CD4-positive, CD25-positive, alpha-beta regulatory T cell (primary cell): Measurements from ENCODE around the gene RPL3. TPM values are rescaled to one million over a fixed set of nuclear protein-coding genes. Genes with fewer than 3 reads are reported as not detected.

Experiments used
- ATAC-seq, 2 donors: fragments of 150-1000 bp; cut with Tn5 transposase; one replicate each; pipeline ENCODE4 v1.10.0; 2021; ENCODE audit warnings: low read depth in 2 of 2, moderate number of reproducible peaks in 2 of 2, moderate library complexity in 1 of 2
- DNase-seq, 3 donors: peaks; one replicate each; pipeline versions ENCODE4 v3.0.0 to v3.0.0-alpha.2; 2012 to 2022; ENCODE audit warnings: mixed read lengths in 1 of 3
- H3K27ac ChIP-seq: one replicate; pipeline ENCODE4 v1.7.0; 2013; ENCODE audit warnings: mild to moderate bottlenecking, low read length; ENCODE audit not compliant: insufficient read depth, poor library complexity, severe bottlenecking
- H3K27me3 ChIP-seq: one replicate; pipeline ENCODE4 v1.7.0; 2013; ENCODE audit warnings: low read length; ENCODE audit not compliant: control insufficient read depth, insufficient read depth
- H3K36me3 ChIP-seq: one replicate; pipeline ENCODE4 v1.7.0; 2013; ENCODE audit warnings: mild to moderate bottlenecking, low read length, moderate library complexity; ENCODE audit not compliant: control insufficient read depth, insufficient read depth
- H3K4me1 ChIP-seq: 2 replicates; pipeline ENCODE4 v1.7.0; 2013; ENCODE audit warnings: mild to moderate bottlenecking, low read length; ENCODE audit not compliant: insufficient read depth, control insufficient read depth, poor library complexity, severe bottlenecking
- H3K4me3 ChIP-seq: one replicate; pipeline ENCODE4 v1.7.0; 2013; ENCODE audit warnings: low read depth, mild to moderate bottlenecking, low read length, moderate library complexity
- H3K9me3 ChIP-seq, 2 experiments: 1 replicate in 1 of 2; 2 replicates in 1 of 2; pipeline ENCODE4 v1.7.0; 2013; ENCODE audit warnings: low read length in 2 of 2, mild to moderate bottlenecking in 1 of 2, moderate library complexity in 1 of 2; ENCODE audit not compliant: control insufficient read depth in 2 of 2
- H3K27ac Mint-ChIP-seq, 3 donors: one replicate each; pipeline ENCODE4 v1.8.0; 2020 to 2022; ENCODE audit warnings: mild to moderate bottlenecking in 3 of 3, mixed read lengths in 3 of 3, moderate library complexity in 2 of 3
- H3K27me3 Mint-ChIP-seq: one replicate; pipeline ENCODE4 v1.8.0; 2022; ENCODE audit warnings: mild to moderate bottlenecking, mixed read lengths
- H3K36me3 Mint-ChIP-seq: one replicate; pipeline ENCODE4 v1.8.0; 2020; ENCODE audit warnings: mixed read lengths
- H3K4me1 Mint-ChIP-seq, 4 donors: one replicate each; pipeline ENCODE4 v1.8.0; 2020 to 2022; ENCODE audit warnings: mixed read lengths in 4 of 4, mild to moderate bottlenecking in 1 of 4
- H3K4me3 Mint-ChIP-seq, 4 donors: one replicate each; pipeline ENCODE4 v1.8.0; 2020 to 2022; ENCODE audit warnings: mild to moderate bottlenecking in 4 of 4, mixed read lengths in 4 of 4, moderate library complexity in 3 of 4
- H3K9me3 Mint-ChIP-seq, 7 donors: one replicate each; pipeline ENCODE4 v1.8.0; 2020 to 2022; ENCODE audit warnings: mixed read lengths in 7 of 7, mild to moderate bottlenecking in 3 of 7, moderate library complexity in 2 of 7
- polyA plus RNA-seq, 4 donors: library from polyadenylated mRNA; unstranded; fragments of 300-500 nt; fragmentation: Illumina TruSeq; gene quantifications; one replicate each; pipeline ENCODE4 v1.2.3, GENCODE V29; 2021
- total RNA-seq: library from RNA; stranded (reverse); gene quantifications from one replicate; pipeline ENCODE4 v1.2.3, GENCODE V29; 2022

Gene RPL3
- total RNA-seq (2,127 TPM), polyA plus RNA-seq (1,000 to 10,000 TPM; 1,978 to 4,217 (median 3,375) TPM)

GRCh38 chr22:39319284-39320022, at the start of gene RPL3:
Gene RPL3, minus strand, starts transcription at chr22:39319623. Its CDS starts 26 bp downstream, at chr22:39319597.
- peaks cover 40% of the 10 kb centered on the region for H3K4me1 ChIP-seq
- no peaks in the 10 kb centered on the region for H3K27me3 ChIP-seq
- H3K9me3 Mint-ChIP-seq = no peaks in the 10 kb centered on the region
- no peaks in the 10 kb centered on the region for H3K9me3 ChIP-seq
- H3K4me3 ChIP-seq = peak within 1 kb of the TSS; percentile 92
- H3K36me3 ChIP-seq = peaks cover 37% of the 10 kb centered on the region
- H3K4me3 Mint-ChIP-seq = peak within 1 kb of the TSS; percentile 94 to 100 (median 100)
- H3K27ac ChIP-seq = peak within 1 kb of the TSS; percentile 88
- DNase-seq (peak; percentile 91 to 99 (median 97)), ATAC-seq (peak; percentile 83)
- peak within 1 kb of the TSS; percentile 99 to 100 (median 100) for H3K27ac Mint-ChIP-seq
- H3K36me3 Mint-ChIP-seq = peaks cover 29% of the 10 kb centered on the region
- peaks cover 9% of the 10 kb centered on the region for H3K27me3 Mint-ChIP-seq
- peaks cover 12 to 59% (median 33%) of the 10 kb centered on the region in 4 donors for H3K4me1 Mint-ChIP-seq

GRCh38 chr22:39369186-39369585, 49.8 kb upstream of the RPL3 start:
- Mint-ChIP-seq H3K27ac (no peak overlapping the region), H3K36me3 (no peaks in the 10 kb centered on the region)

GRCh38 chr22:39368461-39368911, 49.1 kb upstream of the RPL3 start:
- H3K9me3 Mint-ChIP-seq = peaks cover 0 to 2% (median 0%) of the 10 kb centered on the region in 7 donors
- no peaks in the 10 kb centered on the region for H3K27me3 ChIP-seq
- no peaks in the 10 kb centered on the region for H3K9me3 ChIP-seq
- no peak overlapping the region for H3K27ac ChIP-seq
- no peaks in the 10 kb centered on the region for H3K4me1 ChIP-seq
- no peaks in the 10 kb centered on the region for H3K36me3 Mint-ChIP-seq
- H3K27me3 Mint-ChIP-seq = peaks cover 11% of the 10 kb centered on the region
- H3K36me3 ChIP-seq = no peaks in the 10 kb centered on the region
- DNase-seq (no peak), ATAC-seq (no peak)
- no peak overlapping the region for H3K4me3 Mint-ChIP-seq
- no peak overlapping the region for H3K4me3 ChIP-seq
- H3K4me1 Mint-ChIP-seq = peaks cover 0 to 3% (median 0%) of the 10 kb centered on the region in 4 donors
- H3K27ac Mint-ChIP-seq = peak overlapping the region in 1 of 3 donors; percentile 51

More at GRCh38 chr22:39369186-39369585, 49.8 kb upstream of the RPL3 start:
- H3K9me3 Mint-ChIP-seq = peaks cover 0 to 2% (median 0%) of the 10 kb centered on the region in 7 donors
- peaks cover 0 to 3% (median 0%) of the 10 kb centered on the region in 4 donors for H3K4me1 Mint-ChIP-seq
- Histone ChIP-seq H3K27me3 (no peaks in the 10 kb centered on the region), H3K36me3 (no peaks in the 10 kb centered on the region), H3K9me3 (no peaks in the 10 kb centered on the region), H3K27ac (no peak overlapping the region), H3K4me1 (no peaks in the 10 kb centered on the region), H3K4me3 (no peak overlapping the region)
- H3K4me3 Mint-ChIP-seq = no peak overlapping the region
- peaks cover 10% of the 10 kb centered on the region for H3K27me3 Mint-ChIP-seq
- ATAC-seq (no peak), DNase-seq (no peak)

GRCh38 chr22:39367035-39367434, 47.6 kb upstream of the RPL3 start:
- H3K4me1 ChIP-seq = no peaks in the 10 kb centered on the region
- H3K36me3 ChIP-seq = no peaks in the 10 kb centered on the region
- no peak overlapping the region for H3K27ac ChIP-seq
- H3K9me3 ChIP-seq = no peaks in the 10 kb centered on the region
- H3K27me3 Mint-ChIP-seq = peaks cover 11% of the 10 kb centered on the region
- ATAC-seq (no peak), DNase-seq (no peak)
- peaks cover 0 to 3% (median 0%) of the 10 kb centered on the region in 4 donors for H3K4me1 Mint-ChIP-seq
- no peak overlapping the region for H3K4me3 Mint-ChIP-seq
- H3K4me3 ChIP-seq = no peak overlapping the region
- H3K36me3 Mint-ChIP-seq = no peaks in the 10 kb centered on the region
- H3K27me3 ChIP-seq = no peaks in the 10 kb centered on the region
- H3K9me3 Mint-ChIP-seq = peaks cover 0 to 2% (median 0%) of the 10 kb centered on the region in 7 donors
- H3K27ac Mint-ChIP-seq = no peak overlapping the region

- H3K36me3 Mint-ChIP-seq = no peaks in the 10 kb centered on the region
- ATAC-seq = no peak
These were observed 46.0 kb upstream of the RPL3 start for GRCh38 chr22:39365492-39365780.

GRCh38 chr22:39364714-39365491, 45.5 kb upstream of the RPL3 start:
- H3K36me3 ChIP-seq = no peaks in the 10 kb centered on the region
- ATAC-seq = no peak

More at GRCh38 chr22:39365492-39365780, 46.0 kb upstream of the RPL3 start:
- Histone ChIP-seq H3K27ac (no peak overlapping the region), H3K27me3 (no peaks in the 10 kb centered on the region), H3K9me3 (no peaks in the 10 kb centered on the region), H3K4me3 (no peak overlapping the region), H3K36me3 (no peaks in the 10 kb centered on the region), H3K4me1 (no peaks in the 10 kb centered on the region)
- Mint-ChIP-seq H3K4me3 (no peak overlapping the region), H3K27ac (no peak overlapping the region), H3K27me3 (peaks cover 6% of the 10 kb centered on the region), H3K4me1 (peaks cover 0 to 3% (median 0%) of the 10 kb centered on the region in 4 donors), H3K9me3 (no peaks in the 10 kb centered on the region)
- DNase-seq = no peak

GRCh38 chr22:39363751-39364515, 44.5 kb upstream of the RPL3 start:
- no peak overlapping the region for H3K4me3 Mint-ChIP-seq
- no peak for DNase-seq
- no peaks in the 10 kb centered on the region for H3K36me3 Mint-ChIP-seq
- H3K27me3 Mint-ChIP-seq = peaks cover 12% of the 10 kb centered on the region
- ATAC-seq = no peak
- Histone ChIP-seq H3K4me1 (no peaks in the 10 kb centered on the region), H3K4me3 (no peak overlapping the region), H3K36me3 (no peaks in the 10 kb centered on the region), H3K27me3 (no peaks in the 10 kb centered on the region), H3K9me3 (no peaks in the 10 kb centered on the region), H3K27ac (no peak overlapping the region)
- H3K4me1 Mint-ChIP-seq = peaks cover 0 to 3% (median 0%) of the 10 kb centered on the region in 4 donors
- peak overlapping the region in 1 of 3 donors; percentile 34 for H3K27ac Mint-ChIP-seq
- no peaks in the 10 kb centered on the region for H3K9me3 Mint-ChIP-seq

More at GRCh38 chr22:39364714-39365491, 45.5 kb upstream of the RPL3 start:
- H3K9me3 ChIP-seq = no peaks in the 10 kb centered on the region
- no peaks in the 10 kb centered on the region for H3K27me3 ChIP-seq
- no peak overlapping the region for H3K4me3 ChIP-seq
- peaks cover 0 to 3% (median 0%) of the 10 kb centered on the region in 4 donors for H3K4me1 Mint-ChIP-seq
- no peak overlapping the region for H3K4me3 Mint-ChIP-seq
- no peak for DNase-seq
- H3K4me1 ChIP-seq = no peaks in the 10 kb centered on the region
- H3K36me3 Mint-ChIP-seq = no peaks in the 10 kb centered on the region
- no peak overlapping the region for H3K27ac ChIP-seq
- no peaks in the 10 kb centered on the region for H3K9me3 Mint-ChIP-seq
- no peak overlapping the region for H3K27ac Mint-ChIP-seq
- H3K27me3 Mint-ChIP-seq = peaks cover 9% of the 10 kb centered on the region
